Ovary (tissue), 9 donors: Measurements from ENCODE around the gene KAT14. TPM values are rescaled to one million over a fixed set of nuclear protein-coding genes. Genes with fewer than 3 reads are reported as not detected.

ENCODE experiments used
- polyA plus RNA-seq, 2 donors: library from polyadenylated mRNA; stranded (reverse); fragments of 200-250 nt in 1 of 2; fragments of 350-450 nt in 1 of 2; fragmentation: Illumina TruSeq in 1 of 2; extraction: RNeasy Lipid Tissue Mini Kit (QIAGEN cat#74804) in 1 of 2; gene quantifications; one replicate each; pipeline ENCODE4 v1.2.3, GENCODE V29; 2013 to 2014
- small RNA-seq: library from RNA; depleted of rRNA; stranded (forward); fragments of <200 nt; gene quantifications from one replicate; pipeline ENCODE3, GENCODE V24; 2016
- total RNA-seq, 7 donors: library from RNA; depleted of rRNA in 2 of 7; stranded (reverse); fragments of >200 nt in 2 of 7; fragmentation: NEBNext Ultra II Directional in 3 of 7; extraction: Animal tissue kit (Norgen Biotek cat#: 25700) in 3 of 7; gene quantifications; one replicate each; pipeline versions ENCODE4 v1.1.0 to v1.2.4, GENCODE V29; 2016 to 2023
- donor health status: DM: no; HTN: no; CAD: no; lungs with moderate emphysema.
- donor health status: DM: no; HTN: no; CAD: no.
- donor health status: Bipolar disorder and iron deficiency.
- donor health status: DM: yes; HTN: yes; CAD: no.
- donor health status: DM: no; HTN: no; CAD: no.
- donor health status: DM: yes; HTN: yes; CAD: no.

The KAT14 gene
- total and polyA plus RNA-seq, 9 donors = 10.0 to 19.5 (median 14.8) TPM

Small RNAs within 50 kb of the gene (small RNA-seq; reads per million reads assigned to genes)
- gene RF00019 = not detected
- gene RNU7-137P = not detected

Other genes starting within 250 kb of the KAT14 start
- gene SNX5, start 169.1 kb upstream of the KAT14 start, total RNA-seq = 100 to 1,000 TPM in 4 of 7 donors, 10 to 100 TPM in 3; 74.2 to 138 (median 101) TPM
- gene SNX5, start 169.1 kb upstream of the KAT14 start, polyA plus RNA-seq = 100 to 1,000 TPM in 1 of 2 donors, 10 to 100 TPM in 1; 74.0 to 143 TPM
- 10 to 100 TPM in 1 of 7 donors, 1 to 10 TPM in 6; 5.1 to 11.9 (median 8.3) TPM for gene MGME1, start 168.8 kb upstream of the KAT14 start, total RNA-seq
- 10 to 100 TPM in 1 of 2 donors, 1 to 10 TPM in 1; 7.8 to 11.5 TPM for gene MGME1, start 168.8 kb upstream of the KAT14 start, polyA plus RNA-seq
- gene OVOL2, start 79.9 kb upstream of the KAT14 start, total RNA-seq = 10 to 100 TPM in 1 of 7 donors, 1 to 10 TPM in 1, under 1 TPM in 3, not detected in 2; 0.15 to 11.4 (median 0.72) TPM
- gene OVOL2, start 79.9 kb upstream of the KAT14 start, polyA plus RNA-seq = not detected
- 10 to 100 TPM in 6 of 7 donors, 1 to 10 TPM in 1; 9.9 to 17.7 (median 15.1) TPM for gene PET117, start within 50 bp of the KAT14 start, total RNA-seq
- 10 to 100 TPM in 1 of 2 donors, 1 to 10 TPM in 1; 8.6 to 13.0 TPM for gene PET117, start within 50 bp of the KAT14 start, polyA plus RNA-seq
- 10 to 100 TPM; 13.4 to 20.0 (median 15.1) TPM for gene ZNF133, start 150.7 kb downstream of the KAT14 start, total RNA-seq
- 10 to 100 TPM; 12.8 to 13.6 TPM for gene ZNF133, start 150.7 kb downstream of the KAT14 start, polyA plus RNA-seq